Choroid plexus epithelial cell (primary cell): ENCODE results near the gene ADPRH.

Experiments used
- DNase-seq: peaks from one replicate; pipeline ENCODE4 v3.0.0-alpha.2; 2010; ENCODE audit warnings: low read depth
- H3K4me3 ChIP-seq: 2 replicates; pipeline ENCODE4 v1.5.1; 2011; ENCODE audit warnings: low read depth, mild to moderate bottlenecking, control low read depth, low read length, moderate library complexity
- CTCF ChIP-seq: conservative IDR thresholded peaks from 2 replicates; pipeline ENCODE4 v1.5.1; 2011; ENCODE audit warnings: low read depth, mild to moderate bottlenecking, control low read depth, inconsistent platforms, low read length, moderate library complexity

The ADPRH gene

DNA sequence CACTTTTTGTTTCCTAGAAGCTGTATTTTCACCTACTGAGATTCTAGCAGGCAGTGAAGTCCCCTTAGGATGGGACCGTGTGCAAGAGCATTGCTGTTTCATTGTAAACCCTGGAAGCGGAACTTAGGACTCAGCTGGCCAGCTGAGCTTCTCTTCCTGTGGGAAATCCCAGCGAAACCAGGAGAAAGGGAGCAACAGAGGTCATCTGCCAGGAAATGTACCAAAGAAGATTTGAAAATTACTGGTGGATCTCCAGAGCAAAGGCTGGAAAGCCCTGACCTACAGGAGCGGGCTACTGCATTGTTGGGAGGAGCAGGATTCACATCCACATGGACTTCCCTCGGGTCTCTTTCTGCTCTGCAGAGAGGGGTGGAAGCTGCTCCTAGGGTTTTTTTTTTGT lies 7.6 kb upstream of the ADPRH start:
- DNase-seq: no peak
- H3K4me3 ChIP-seq: no peak overlapping the region
- no peak for TF ChIP-seq CTCF

- TF ChIP-seq CTCF: no peak
- H3K4me3 ChIP-seq: no peak overlapping the region
- DNase-seq: no peak
Observed at GRCh38 chr3:119575507-119575906, 3.8 kb upstream of the ADPRH start.

DNA sequence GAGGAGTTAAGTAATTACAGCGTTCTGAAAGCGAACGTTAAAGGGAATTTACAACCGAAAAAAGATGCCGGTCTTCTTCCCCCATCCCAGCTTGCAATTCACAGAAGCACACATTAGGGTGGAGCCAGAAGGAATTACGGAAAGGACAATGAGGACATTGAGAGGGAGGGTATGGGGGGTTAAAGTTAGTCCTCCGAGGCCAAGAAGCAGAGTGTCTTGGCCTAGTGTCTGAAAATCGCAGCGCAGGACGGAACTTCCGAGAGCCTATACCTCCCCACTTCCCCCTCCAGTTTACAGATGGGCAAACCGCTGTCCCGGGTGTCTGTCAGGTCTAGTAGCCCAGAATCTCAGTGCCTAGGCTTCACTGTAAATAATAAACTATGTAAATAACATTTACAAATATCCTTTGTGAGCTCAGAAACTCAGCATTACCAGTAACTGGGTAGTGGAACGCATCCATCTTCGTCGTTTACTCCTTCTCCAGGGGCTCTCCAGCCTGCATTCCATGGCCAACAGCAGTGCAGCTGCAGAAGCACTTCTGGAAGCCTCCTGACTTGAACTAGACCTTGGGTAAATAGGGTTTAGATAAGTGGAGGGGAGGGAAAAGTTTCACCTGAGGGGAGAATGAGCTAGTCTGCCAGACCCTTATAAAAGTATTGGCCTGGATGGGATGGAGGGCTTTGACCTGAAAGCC lies 922 bp downstream of the ADPRH start:
- no peak for TF ChIP-seq CTCF
- peak overlapping the region; percentile 66 for H3K4me3 ChIP-seq
- no peak for DNase-seq

GRCh38 chr3:119582178-119582577 lies 2.9 kb downstream of the ADPRH start:
- no peak for TF ChIP-seq CTCF
- DNase-seq: no peak
- no peak overlapping the region for H3K4me3 ChIP-seq

- H3K4me3 ChIP-seq: no peak overlapping the region
- no peak for TF ChIP-seq CTCF
- no peak for DNase-seq
Observed at GRCh38 chr3:119585208-119585607, 5.9 kb downstream of the ADPRH start.

DNA sequence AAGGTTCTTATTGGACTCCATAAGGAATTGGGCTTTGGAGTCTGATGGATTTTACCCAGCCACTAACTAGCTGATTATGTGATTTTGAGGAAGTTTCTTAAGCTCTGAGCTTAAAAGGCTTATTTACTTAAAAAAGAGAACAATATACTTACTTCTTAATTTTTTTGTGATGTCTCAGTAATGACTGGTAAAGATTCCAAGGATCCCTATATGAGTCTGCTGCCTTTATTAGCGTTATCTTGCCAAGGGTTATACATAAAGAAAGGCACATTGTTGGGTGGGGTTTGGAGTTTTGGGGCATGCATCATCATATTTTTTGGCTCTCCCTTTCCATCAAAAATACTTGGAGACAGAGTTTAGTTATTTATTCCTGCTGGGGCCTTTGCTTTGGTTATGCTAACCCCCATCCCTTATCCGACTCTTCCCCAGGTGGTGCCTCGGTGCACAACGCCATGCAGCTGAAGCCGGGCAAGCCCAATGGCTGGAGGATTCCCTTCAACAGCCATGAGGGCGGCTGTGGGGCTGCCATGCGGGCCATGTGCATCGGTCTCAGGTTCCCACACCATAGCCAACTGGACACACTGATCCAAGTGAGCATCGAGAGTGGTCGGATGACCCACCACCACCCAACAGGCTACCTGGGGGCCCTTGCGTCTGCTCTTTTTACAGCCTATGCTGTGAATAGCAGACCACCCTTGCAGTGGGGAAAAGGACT lies 6.7 kb downstream of the ADPRH start:
- H3K4me3 ChIP-seq: no peak overlapping the region
- TF ChIP-seq CTCF: no peak
- DNase-seq: no peak

DNA sequence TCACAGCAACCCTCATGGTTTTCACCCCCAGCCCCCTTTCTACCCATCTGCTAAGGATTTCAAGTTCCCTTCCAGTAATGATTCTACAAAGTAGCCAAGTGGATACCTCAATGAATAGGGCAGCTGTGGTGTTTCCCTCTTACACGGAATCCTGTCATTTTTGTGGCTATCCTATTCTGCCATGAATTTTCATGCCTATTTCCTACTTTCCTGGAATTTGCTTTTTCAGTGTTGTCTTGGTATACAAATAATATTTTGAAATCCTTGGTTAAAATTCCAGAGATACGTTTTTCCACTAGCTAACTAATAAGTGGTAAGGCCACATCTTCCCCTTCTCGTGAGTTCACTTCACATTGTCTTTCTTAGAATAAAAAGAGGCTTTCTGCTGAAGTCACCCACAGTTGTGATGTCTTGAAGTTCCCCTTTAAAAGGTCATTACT lies 7.5 kb downstream of the ADPRH start:
- no peak for DNase-seq
- TF ChIP-seq CTCF: no peak
- no peak overlapping the region for H3K4me3 ChIP-seq
